ENCODE measurements around the gene COMMD9. TPM values are rescaled to one million over a fixed set of nuclear protein-coding genes. Genes with fewer than 3 reads are reported as not detected.

The COMMD9 gene
- total RNA-seq, 1 experiment from 2014 or later, result 74.5 TPM

- no peak for DNase-seq (ENCODE audit: low spot score)
Measured at GRCh38 chr11:36224209-36224882, 64.9 kb downstream of the COMMD9 start.

GRCh38 chr11:36222831-36223635 lies 66.2 kb downstream of the COMMD9 start:
- DNase-seq (ENCODE audit: low spot score), result peak; percentile 53

Other genes with a start within 250 kb of the COMMD9 start
- 38.2 and 75.8 TPM in 2 replicates for gene PRR5L, start 6.9 kb upstream of the COMMD9 start, total RNA-seq (2014; rRNA removed; shearing (Covaris generic))
- 8.8 and 9.1 TPM in 2 replicates for gene TRAF6, start 220.8 kb upstream of the COMMD9 start, total RNA-seq (2014; rRNA removed; shearing (Covaris generic))